ENCODE measurements around the gene HECA. TPM values are rescaled to one million over a fixed set of nuclear protein-coding genes. Genes with fewer than 3 reads are reported as not detected.
A peak's percentile ranks its signal among the peaks of the same experiment; 100 is the strongest.

Gene HECA
- total RNA-seq, 2 experiments from 2014 or later, result 203 to 207 TPM

GRCh38 chr6:139181236-139181635 is 46.4 kb downstream of the HECA start:
- DNase-seq, result no peak
- no peaks in the 10 kb centered on the region for H3K27me3 Mint-ChIP-seq
- peaks cover 0 to 5% of the 10 kb centered on the region in 2 experiments for H3K9me3 ChIP-seq (ENCODE audit: control insufficient read depth in 1 of 2, insufficient read depth in 1 of 2, low read length in 2 of 2)
- TF ChIP-seq CTCF (IDR thresholded peaks at IDR 0.05), result no peak
- peaks cover 74% of the 10 kb centered on the region for H3K36me3 ChIP-seq (ENCODE audit: insufficient read depth, low read length)
- ATAC-seq (ENCODE audit: poor library complexity), result no peak
- no peaks in the 10 kb centered on the region for H3K9me3 Mint-ChIP-seq
- H3K27ac Mint-ChIP-seq, result peak overlapping the region; percentile 43
- CTCF ChIA-PET, result no interaction called here
- H3K36me3 Mint-ChIP-seq (ENCODE audit: low read depth), result peaks cover 95% of the 10 kb centered on the region
- H3K27ac ChIP-seq (ENCODE audit: low read depth in 1 of 2, low read length in 2 of 2), result no peak overlapping the region
- peaks cover 13% of the 10 kb centered on the region for H3K4me1 ChIP-seq (ENCODE audit: insufficient read depth, low read length)
- POLR2A ChIA-PET, result no interaction called here
- no peak overlapping the region for H3K4me3 Mint-ChIP-seq
- H3K4me1 Mint-ChIP-seq (ENCODE audit: low read depth), result peaks cover 92% of the 10 kb centered on the region
- intact Hi-C loops (cut with DNase I, micrococcal nuclease), result no loop called here
- H3K4me3 ChIP-seq (ENCODE audit: low read length), result no peak overlapping the region
- H3K27me3 ChIP-seq (ENCODE audit: control insufficient read depth in 1 of 2, insufficient read depth in 2 of 2, low read length in 2 of 2), result no peaks in the 10 kb centered on the region

GRCh38 chr6:139184047-139184446 is 49.2 kb downstream of the HECA start:
- no peaks in the 10 kb centered on the region for H3K27me3 Mint-ChIP-seq
- peak overlapping the region; percentile 65 for H3K27ac Mint-ChIP-seq
- TF ChIP-seq CTCF (IDR thresholded peaks at IDR 0.05), result no peak
- ChIA-PET CTCF (no interaction called here), POLR2A (interaction anchor here (1.5 kb wide), 2 partner anchors 22 to 59 kb away, joined by 3 to 5 read pairs; no protein-coding TSS in a partner anchor)
- H3K4me3 Mint-ChIP-seq, result no peak overlapping the region
- ATAC-seq (ENCODE audit: poor library complexity) (no peak), DNase-seq (no peak)
- H3K4me3 ChIP-seq (ENCODE audit: low read length), result no peak overlapping the region
- peaks cover 3% of the 10 kb centered on the region for H3K4me1 ChIP-seq (ENCODE audit: insufficient read depth, low read length)
- H3K9me3 ChIP-seq (ENCODE audit: control insufficient read depth in 1 of 2, insufficient read depth in 1 of 2, low read length in 2 of 2), result peaks cover 0 to 5% of the 10 kb centered on the region in 2 experiments
- intact Hi-C loops (cut with DNase I, micrococcal nuclease), result no loop called here
- H3K27me3 ChIP-seq (ENCODE audit: control insufficient read depth in 1 of 2, insufficient read depth in 2 of 2, low read length in 2 of 2), result no peaks in the 10 kb centered on the region
- peaks cover 69% of the 10 kb centered on the region for H3K36me3 Mint-ChIP-seq (ENCODE audit: low read depth)
- peaks cover 82% of the 10 kb centered on the region for H3K4me1 Mint-ChIP-seq (ENCODE audit: low read depth)
- no peaks in the 10 kb centered on the region for H3K9me3 Mint-ChIP-seq
- H3K36me3 ChIP-seq (ENCODE audit: insufficient read depth, low read length), result peaks cover 47% of the 10 kb centered on the region
- no peak overlapping the region for H3K27ac ChIP-seq (ENCODE audit: low read depth in 1 of 2, low read length in 2 of 2)

- no peak overlapping the region for H3K4me3 ChIP-seq (ENCODE audit: low read length)
- H3K27me3 ChIP-seq (ENCODE audit: control insufficient read depth in 1 of 2, insufficient read depth in 2 of 2, low read length in 2 of 2), result no peaks in the 10 kb centered on the region
- POLR2A ChIA-PET, result interaction anchor here (1.5 kb wide), 2 partner anchors 23 to 59 kb away, joined by 3 to 5 read pairs; no protein-coding TSS in a partner anchor
- CTCF ChIA-PET, result interaction anchor here (0.7 to 1.0 kb wide), 3 partner anchors 54 to 190 kb away, joined by 3 read pairs; partner anchors contain the start of gene CITED2
- Mint-ChIP-seq H3K4me3 (no peak overlapping the region), H3K36me3 (ENCODE audit: low read depth) (peaks cover 65% of the 10 kb centered on the region), H3K27me3 (no peaks in the 10 kb centered on the region), H3K4me1 (ENCODE audit: low read depth) (peaks cover 79% of the 10 kb centered on the region), H3K9me3 (no peaks in the 10 kb centered on the region), H3K27ac (peak overlapping the region; percentile 65)
- peaks cover 3% of the 10 kb centered on the region for H3K4me1 ChIP-seq (ENCODE audit: insufficient read depth, low read length)
- intact Hi-C loops (cut with DNase I, micrococcal nuclease), result no loop called here
- peaks cover 0 to 5% of the 10 kb centered on the region in 2 experiments for H3K9me3 ChIP-seq (ENCODE audit: control insufficient read depth in 1 of 2, insufficient read depth in 1 of 2, low read length in 2 of 2)
- no peak for TF ChIP-seq CTCF (IDR thresholded peaks at IDR 0.05)
- ATAC-seq (ENCODE audit: poor library complexity) (no peak), DNase-seq (no peak)
- no peak overlapping the region for H3K27ac ChIP-seq (ENCODE audit: low read depth in 1 of 2, low read length in 2 of 2)
- peaks cover 42% of the 10 kb centered on the region for H3K36me3 ChIP-seq (ENCODE audit: insufficient read depth, low read length)
These were observed 49.6 kb downstream of the HECA start for GRCh38 chr6:139184459-139184858.

Measured in CD4-positive, alpha-beta T cell (primary cell).